ENCODE results near the gene TAF12.
"Not testable (repeated sequence)": the region's sequence is repeated elsewhere in the genome, so short reads cannot be mapped to it uniquely, and the experiment has no call there.

TAF12 gene

GRCh38 chr1:28656335-28656734, 13.5 kb upstream of the TAF12 start:
- Histone ChIP-seq H3K4ac (ENCODE audit: low read depth in 1 of 2, low read length in 2 of 2) (peak overlapping the region in 1 of 2 experiments; percentile 47), H3K79me1 (replicated peaks; ENCODE audit: low read length, poor library complexity, severe bottlenecking) (no peaks in the 10 kb centered on the region), H3K27ac (ENCODE audit: low read length, poor library complexity, severe bottlenecking) (no peak overlapping the region), H3K9me3 (ENCODE audit: control insufficient read depth, low read length) (no peaks in the 10 kb centered on the region), H3K4me3 (ENCODE audit: insufficient read depth in 1 of 2, low read depth in 1 of 2, low read length in 2 of 2) (no peak overlapping the region), H4K8ac (ENCODE audit: low read length) (no peak overlapping the region), H2AFZ (ENCODE audit: low read depth, low read length) (no peak overlapping the region), H3K4me2 (ENCODE audit: low read length, poor library complexity, severe bottlenecking) (no peak overlapping the region), H3K23ac (ENCODE audit: low read length in 2 of 2) (no peak overlapping the region), H3K14ac (ENCODE audit: low read length in 2 of 2) (no peak overlapping the region), H3K36me3 (ENCODE audit: control insufficient read depth in 1 of 2, insufficient read depth in 2 of 2, low read depth in 1 of 2, low read length in 2 of 2) (no peaks in the 10 kb centered on the region), H2BK5ac (ENCODE audit: low read depth, low read length, poor library complexity, severe bottlenecking) (no peak overlapping the region), H2AK5ac (ENCODE audit: low read length, severe bottlenecking) (no peak overlapping the region), H3K4me1 (ENCODE audit: control insufficient read depth, insufficient read depth, low read depth, low read length) (no peaks in the 10 kb centered on the region), H2BK15ac (ENCODE audit: low read depth, poor library complexity, severe bottlenecking) (no peak overlapping the region), H3K18ac (ENCODE audit: low read depth in 1 of 2, low read length in 2 of 2) (no peak overlapping the region), H4K91ac (ENCODE audit: low read length) (no peak overlapping the region), H2BK120ac (ENCODE audit: low read depth, low read length) (no peak overlapping the region), H2BK12ac (ENCODE audit: low read length in 2 of 2) (no peak overlapping the region), H3K9ac (ENCODE audit: low read length) (no peak overlapping the region), H3K27me3 (ENCODE audit: control insufficient read depth in 1 of 2, insufficient read depth in 1 of 2, low read length in 2 of 2) (no peaks in the 10 kb centered on the region)
- no peak for DNase-seq
- WGBS = 91% methylated on average over 5 of the region's 6 CpGs

- H3K36me3 ChIP-seq (ENCODE audit: control insufficient read depth in 1 of 2, insufficient read depth in 2 of 2, low read depth in 1 of 2, low read length in 2 of 2); H3K9me3 ChIP-seq (ENCODE audit: control insufficient read depth, low read length); DNase-seq; H3K9ac ChIP-seq (ENCODE audit: low read length); H3K4me2 ChIP-seq (ENCODE audit: low read length, poor library complexity, severe bottlenecking); H4K8ac ChIP-seq (ENCODE audit: low read length); H2BK120ac ChIP-seq (ENCODE audit: low read depth, low read length); H3K27me3 ChIP-seq (ENCODE audit: control insufficient read depth in 1 of 2, insufficient read depth in 1 of 2, low read length in 2 of 2); H3K14ac ChIP-seq (ENCODE audit: low read length in 2 of 2); H3K23ac ChIP-seq (ENCODE audit: low read length in 2 of 2); H3K4me1 ChIP-seq (ENCODE audit: control insufficient read depth, insufficient read depth, low read depth, low read length); H2AFZ ChIP-seq (ENCODE audit: low read depth, low read length); H3K79me1 ChIP-seq (replicated peaks; ENCODE audit: low read length, poor library complexity, severe bottlenecking); H2BK15ac ChIP-seq (ENCODE audit: low read depth, poor library complexity, severe bottlenecking); H4K91ac ChIP-seq (ENCODE audit: low read length); H3K27ac ChIP-seq (ENCODE audit: low read length, poor library complexity, severe bottlenecking); H2BK12ac ChIP-seq (ENCODE audit: low read length in 2 of 2); H3K18ac ChIP-seq (ENCODE audit: low read depth in 1 of 2, low read length in 2 of 2); H2BK5ac ChIP-seq (ENCODE audit: low read depth, low read length, poor library complexity, severe bottlenecking); H3K4ac ChIP-seq (ENCODE audit: low read depth in 1 of 2, low read length in 2 of 2); H2AK5ac ChIP-seq (ENCODE audit: low read length, severe bottlenecking); H3K4me3 ChIP-seq (ENCODE audit: insufficient read depth in 1 of 2, low read depth in 1 of 2, low read length in 2 of 2): not testable (repeated sequence)
- 84% methylated on average over 7 of the region's 10 CpGs for WGBS
These were observed 12.8 kb upstream of the TAF12 start for GRCh38 chr1:28655448-28656311.

GRCh38 chr1:28653870-28654269, 11.0 kb upstream of the TAF12 start:
- peak overlapping the region in 1 of 2 experiments; percentile 21 for H3K18ac ChIP-seq (ENCODE audit: low read depth in 1 of 2, low read length in 2 of 2)
- not testable (repeated sequence) for H3K9me3 ChIP-seq (ENCODE audit: control insufficient read depth, low read length); H3K4me1 ChIP-seq (ENCODE audit: control insufficient read depth, insufficient read depth, low read depth, low read length); H2AFZ ChIP-seq (ENCODE audit: low read depth, low read length); H3K23ac ChIP-seq (ENCODE audit: low read length in 2 of 2); H2BK5ac ChIP-seq (ENCODE audit: low read depth, low read length, poor library complexity, severe bottlenecking); H3K27me3 ChIP-seq (ENCODE audit: control insufficient read depth in 1 of 2, insufficient read depth in 1 of 2, low read length in 2 of 2); H3K36me3 ChIP-seq (ENCODE audit: control insufficient read depth in 1 of 2, insufficient read depth in 2 of 2, low read depth in 1 of 2, low read length in 2 of 2); H2BK120ac ChIP-seq (ENCODE audit: low read depth, low read length); H3K9ac ChIP-seq (ENCODE audit: low read length); H3K4me2 ChIP-seq (ENCODE audit: low read length, poor library complexity, severe bottlenecking); H2BK15ac ChIP-seq (ENCODE audit: low read depth, poor library complexity, severe bottlenecking); H4K91ac ChIP-seq (ENCODE audit: low read length); H4K8ac ChIP-seq (ENCODE audit: low read length); H3K4ac ChIP-seq (ENCODE audit: low read depth in 1 of 2, low read length in 2 of 2); H3K79me1 ChIP-seq (replicated peaks; ENCODE audit: low read length, poor library complexity, severe bottlenecking); H3K14ac ChIP-seq (ENCODE audit: low read length in 2 of 2); H3K27ac ChIP-seq (ENCODE audit: low read length, poor library complexity, severe bottlenecking); H2AK5ac ChIP-seq (ENCODE audit: low read length, severe bottlenecking); H2BK12ac ChIP-seq (ENCODE audit: low read length in 2 of 2); H3K4me3 ChIP-seq (ENCODE audit: insufficient read depth in 1 of 2, low read depth in 1 of 2, low read length in 2 of 2)
- 92% methylated on average over 3 of the region's 3 CpGs for WGBS
- DNase-seq = peak; percentile 34

- not testable (repeated sequence) for DNase-seq; H3K27me3 ChIP-seq (ENCODE audit: control insufficient read depth in 1 of 2, insufficient read depth in 1 of 2, low read length in 2 of 2); H2AK5ac ChIP-seq (ENCODE audit: low read length, severe bottlenecking); H2BK5ac ChIP-seq (ENCODE audit: low read depth, low read length, poor library complexity, severe bottlenecking); H3K23ac ChIP-seq (ENCODE audit: low read length in 2 of 2); H3K14ac ChIP-seq (ENCODE audit: low read length in 2 of 2); H2AFZ ChIP-seq (ENCODE audit: low read depth, low read length); H4K91ac ChIP-seq (ENCODE audit: low read length); H3K27ac ChIP-seq (ENCODE audit: low read length, poor library complexity, severe bottlenecking); H3K4ac ChIP-seq (ENCODE audit: low read depth in 1 of 2, low read length in 2 of 2); H3K9ac ChIP-seq (ENCODE audit: low read length); H3K36me3 ChIP-seq (ENCODE audit: control insufficient read depth in 1 of 2, insufficient read depth in 2 of 2, low read depth in 1 of 2, low read length in 2 of 2); H3K18ac ChIP-seq (ENCODE audit: low read depth in 1 of 2, low read length in 2 of 2); H2BK12ac ChIP-seq (ENCODE audit: low read length in 2 of 2); H3K9me3 ChIP-seq (ENCODE audit: control insufficient read depth, low read length); H3K4me2 ChIP-seq (ENCODE audit: low read length, poor library complexity, severe bottlenecking); H4K8ac ChIP-seq (ENCODE audit: low read length); H3K4me1 ChIP-seq (ENCODE audit: control insufficient read depth, insufficient read depth, low read depth, low read length); H2BK120ac ChIP-seq (ENCODE audit: low read depth, low read length); H3K79me1 ChIP-seq (replicated peaks; ENCODE audit: low read length, poor library complexity, severe bottlenecking); H2BK15ac ChIP-seq (ENCODE audit: low read depth, poor library complexity, severe bottlenecking); H3K4me3 ChIP-seq (ENCODE audit: insufficient read depth in 1 of 2, low read depth in 1 of 2, low read length in 2 of 2)
- WGBS = 92% methylated on average over 11 of the region's 13 CpGs
These were observed 10.2 kb upstream of the TAF12 start for GRCh38 chr1:28653063-28653462.
